Measurements from ENCODE around the gene TMEM9B. TPM values are rescaled to one million over a fixed set of nuclear protein-coding genes. Genes with fewer than 3 reads are reported as not detected.
A peak's percentile ranks its signal among the peaks of the same experiment; 100 is the strongest.
"Not testable (repeated sequence)": the region's sequence is repeated elsewhere in the genome, so short reads cannot be mapped to it uniquely, and the experiment has no call there.

TMEM9B gene
- total RNA-seq (38.7 TPM), polyA plus RNA-seq (100 to 1,000 TPM; 105 to 147 (median 120) TPM)

DNA sequence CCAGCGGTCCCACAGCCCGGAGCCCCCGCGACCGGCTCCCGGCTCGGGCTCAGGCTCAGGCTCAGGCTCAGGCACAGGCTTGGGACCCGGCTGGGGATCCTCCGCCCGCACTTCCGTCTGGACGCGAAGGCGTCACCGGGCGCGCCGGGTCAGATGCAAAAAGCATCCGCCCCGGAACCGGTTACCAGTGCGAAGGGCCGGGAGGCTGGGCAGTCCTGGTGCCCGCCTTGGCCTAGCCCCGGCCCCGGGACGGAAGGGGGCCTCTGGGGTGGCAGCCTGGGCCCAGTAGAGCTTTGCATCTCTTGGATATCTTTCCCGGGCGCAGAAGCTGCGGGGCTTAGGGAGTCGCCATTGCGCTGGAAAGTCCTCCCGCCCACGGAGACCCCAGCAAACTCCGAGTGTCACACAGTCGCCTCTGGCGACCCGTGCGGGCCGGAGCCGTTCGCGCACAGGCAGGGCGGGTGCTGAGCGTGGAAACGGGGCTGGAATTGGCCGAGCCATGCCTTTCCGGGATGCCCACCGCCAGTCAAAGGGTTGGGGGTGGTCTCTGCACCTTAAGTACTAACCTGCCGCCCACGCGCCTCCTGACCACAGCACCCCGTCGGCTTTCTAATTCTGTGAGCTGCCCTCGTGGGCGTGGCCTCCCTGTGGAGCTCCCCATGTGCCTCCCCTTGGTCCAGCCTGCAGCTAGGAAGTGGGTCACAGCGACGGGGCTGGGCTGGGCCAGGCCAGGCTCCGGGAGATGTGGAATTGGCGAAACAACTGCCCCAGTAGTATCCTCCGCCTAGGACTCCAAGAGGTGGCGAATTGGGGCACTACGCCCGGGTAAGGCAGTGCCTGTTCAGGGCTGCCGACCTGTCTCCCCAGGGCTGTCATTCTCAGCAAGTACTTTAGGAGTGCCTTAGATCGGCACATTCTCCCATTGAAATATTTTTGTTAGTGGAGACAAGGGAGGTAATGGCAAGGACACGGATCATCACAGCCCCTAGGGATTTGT lies at the start of gene TMEM9B:
Gene TMEM9B (minus strand): TSS at position 119 of the 997 bp plus-strand sequence. CDS start 129 bp downstream, outside the sequence.
- Histone ChIP-seq H3K36me3 (ENCODE audit: control insufficient read depth, insufficient read depth, low read length) (no peaks in the 10 kb centered on the region), H3K9me3 (ENCODE audit: control insufficient read depth in 2 of 2, low read length in 2 of 2) (no peaks in the 10 kb centered on the region), H3K27me3 (ENCODE audit: control insufficient read depth, insufficient read depth, low read length) (no peaks in the 10 kb centered on the region), H3K27ac (ENCODE audit: insufficient read depth, low read length, poor library complexity, severe bottlenecking) (peak within 1 kb of the TSS; percentile 82), H3K4me3 (ENCODE audit: low read depth, low read length) (peak within 1 kb of the TSS; percentile 78), H3K4me1 (ENCODE audit: control insufficient read depth, insufficient read depth, low read length, poor library complexity, severe bottlenecking) (peaks cover 27% of the 10 kb centered on the region)
- ATAC-seq (ENCODE audit: low read depth in 2 of 2) (peak; percentile 88), DNase-seq (peak; percentile 65 to 93 (median 79))
- Mint-ChIP-seq H3K27ac (peak within 1 kb of the TSS; percentile 97 to 99 (median 99)), H3K4me3 (peak within 1 kb of the TSS; percentile 95 to 99 (median 98)), H3K9me3 (no peaks in the 10 kb centered on the region), H3K36me3 (peaks cover 9% of the 10 kb centered on the region), H3K4me1 (peaks cover 15 to 36% (median 26%) of the 10 kb centered on the region in 4 donors), H3K27me3 (no peaks in the 10 kb centered on the region)

DNA sequence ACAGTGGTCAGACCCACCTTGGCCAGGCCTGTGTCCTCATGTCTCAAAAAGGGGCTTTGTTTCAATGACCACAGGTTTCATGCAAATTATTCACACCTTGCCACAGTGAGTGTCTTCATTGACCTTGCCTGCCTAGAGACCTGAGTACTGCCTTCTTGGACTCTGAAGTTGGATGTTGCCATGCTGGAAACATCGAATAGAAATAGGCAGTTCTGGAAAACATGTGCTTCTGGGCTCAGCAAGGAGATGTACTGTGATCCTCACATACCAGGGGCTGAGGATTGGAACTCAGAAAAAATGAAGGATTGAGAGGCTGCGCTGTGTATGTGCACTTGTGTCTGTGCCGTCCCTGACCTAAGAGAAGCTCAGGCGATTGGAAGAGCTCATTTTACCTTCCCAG lies 49.1 kb upstream of the TMEM9B start:
- peaks cover 28% of the 10 kb centered on the region for H3K27me3 Mint-ChIP-seq
- no peak overlapping the region for H3K4me3 ChIP-seq (ENCODE audit: low read depth, low read length)
- peaks cover 0 to 5% (median under 1%) of the 10 kb centered on the region in 4 donors for H3K4me1 Mint-ChIP-seq
- no peak for DNase-seq
- H3K4me1 ChIP-seq (ENCODE audit: control insufficient read depth, insufficient read depth, low read length, poor library complexity, severe bottlenecking): no peaks in the 10 kb centered on the region
- no peak overlapping the region for H3K4me3 Mint-ChIP-seq
- H3K27ac ChIP-seq (ENCODE audit: insufficient read depth, low read length, poor library complexity, severe bottlenecking): no peak overlapping the region
- peaks cover 0 to 3% (median 0%) of the 10 kb centered on the region in 7 donors for H3K9me3 Mint-ChIP-seq
- peaks cover 8% of the 10 kb centered on the region for H3K27me3 ChIP-seq (ENCODE audit: control insufficient read depth, insufficient read depth, low read length)
- no peak overlapping the region for H3K27ac Mint-ChIP-seq
- no peaks in the 10 kb centered on the region for H3K9me3 ChIP-seq (ENCODE audit: control insufficient read depth in 2 of 2, low read length in 2 of 2)
- no peaks in the 10 kb centered on the region for H3K36me3 ChIP-seq (ENCODE audit: control insufficient read depth, insufficient read depth, low read length)
- ATAC-seq (ENCODE audit: low read depth in 2 of 2): no peak
- H3K36me3 Mint-ChIP-seq: no peaks in the 10 kb centered on the region

DNA sequence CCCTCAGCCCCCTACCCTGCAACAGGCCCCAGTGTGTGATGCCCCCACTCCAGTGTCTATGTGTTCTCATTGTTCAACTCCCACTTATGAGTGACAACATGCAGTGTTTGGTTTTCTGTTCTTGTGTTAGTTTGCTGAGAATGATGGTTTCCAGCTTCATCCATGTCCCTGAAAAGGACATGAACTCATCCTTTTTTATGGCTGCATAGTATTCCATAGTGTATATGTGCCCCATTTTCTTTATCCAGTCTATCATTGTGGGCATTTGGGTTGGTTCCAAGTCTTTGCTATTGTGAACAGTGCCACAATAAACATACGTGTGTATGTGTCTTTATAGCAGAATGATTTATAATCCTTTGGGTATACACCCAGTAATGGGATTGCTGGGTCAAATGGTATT lies 45.3 kb upstream of the TMEM9B start:
- H3K36me3 ChIP-seq (ENCODE audit: control insufficient read depth, insufficient read depth, low read length); H3K4me1 ChIP-seq (ENCODE audit: control insufficient read depth, insufficient read depth, low read length, poor library complexity, severe bottlenecking); H3K36me3 Mint-ChIP-seq; ATAC-seq (ENCODE audit: low read depth in 2 of 2); H3K4me1 Mint-ChIP-seq; H3K9me3 Mint-ChIP-seq; H3K4me3 ChIP-seq (ENCODE audit: low read depth, low read length); H3K9me3 ChIP-seq (ENCODE audit: control insufficient read depth in 2 of 2, low read length in 2 of 2); H3K4me3 Mint-ChIP-seq; H3K27ac Mint-ChIP-seq; DNase-seq; H3K27ac ChIP-seq (ENCODE audit: insufficient read depth, low read length, poor library complexity, severe bottlenecking): not testable (repeated sequence)
- H3K27me3 Mint-ChIP-seq: peaks cover 64% of the 10 kb centered on the region
- H3K27me3 ChIP-seq (ENCODE audit: control insufficient read depth, insufficient read depth, low read length): peaks cover 25% of the 10 kb centered on the region

DNA sequence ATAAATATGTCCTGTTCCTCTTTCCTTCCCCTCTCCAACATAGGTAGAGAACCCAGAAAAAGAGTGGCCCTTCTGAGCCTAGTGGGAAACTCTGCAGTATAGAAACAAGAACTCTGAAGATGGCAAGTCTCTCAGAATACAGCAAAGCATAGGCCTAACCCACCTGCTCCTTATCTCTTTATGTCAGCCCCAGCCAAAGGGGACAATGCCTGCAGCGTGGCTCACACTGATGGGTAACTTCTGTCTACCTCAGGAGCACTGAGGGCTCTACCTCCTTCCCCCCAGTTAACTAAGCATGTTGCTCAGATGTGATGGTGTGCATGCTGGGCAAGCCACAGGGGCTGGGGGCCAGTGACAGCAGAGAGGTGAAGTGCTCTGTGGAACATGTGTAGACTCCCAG lies 44.4 kb upstream of the TMEM9B start:
- Mint-ChIP-seq H3K27me3 (peaks cover 64% of the 10 kb centered on the region), H3K27ac (no peak overlapping the region)
- no peak for ATAC-seq (ENCODE audit: low read depth in 2 of 2)

DNA sequence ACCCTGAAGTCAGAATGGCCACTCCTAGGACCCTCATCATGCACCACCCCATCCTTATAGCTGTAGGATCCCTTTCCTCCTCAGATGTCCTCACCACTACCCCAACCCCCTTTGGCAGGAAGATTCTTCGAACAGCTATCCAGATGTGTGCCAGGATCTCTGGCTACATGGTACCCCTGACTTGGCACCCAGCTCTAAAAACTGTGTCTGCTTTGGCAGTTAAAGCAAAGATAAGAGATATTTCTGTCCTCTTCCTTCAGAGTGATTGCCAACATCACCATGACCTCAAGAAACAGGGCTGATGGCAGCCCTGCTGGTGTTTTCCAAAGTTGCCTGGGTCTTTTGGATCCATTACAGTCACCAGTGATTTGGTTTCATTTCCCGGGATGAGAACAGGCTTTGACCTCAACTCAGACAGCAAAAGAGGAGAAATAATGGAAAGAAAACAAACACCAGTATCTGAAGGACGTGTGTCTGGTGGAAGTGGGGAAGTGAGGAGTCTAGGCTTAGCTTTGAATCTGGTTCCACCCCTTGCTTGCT lies 43.8 kb upstream of the TMEM9B start:
- no peaks in the 10 kb centered on the region for H3K36me3 Mint-ChIP-seq
- no peak overlapping the region for H3K4me3 Mint-ChIP-seq
- H3K27ac Mint-ChIP-seq: no peak overlapping the region
- Histone ChIP-seq H3K9me3 (ENCODE audit: control insufficient read depth in 2 of 2, low read length in 2 of 2) (no peaks in the 10 kb centered on the region), H3K27ac (ENCODE audit: insufficient read depth, low read length, poor library complexity, severe bottlenecking) (no peak overlapping the region), H3K4me3 (ENCODE audit: low read depth, low read length) (no peak overlapping the region), H3K27me3 (ENCODE audit: control insufficient read depth, insufficient read depth, low read length) (peaks cover 23% of the 10 kb centered on the region), H3K4me1 (ENCODE audit: control insufficient read depth, insufficient read depth, low read length, poor library complexity, severe bottlenecking) (peaks cover 16% of the 10 kb centered on the region), H3K36me3 (ENCODE audit: control insufficient read depth, insufficient read depth, low read length) (no peaks in the 10 kb centered on the region)
- peaks cover 0 to 5% (median 0%) of the 10 kb centered on the region in 7 donors for H3K9me3 Mint-ChIP-seq
- DNase-seq: no peak
- peaks cover 66% of the 10 kb centered on the region for H3K27me3 Mint-ChIP-seq
- H3K4me1 Mint-ChIP-seq: peaks cover 0 to 14% (median 7%) of the 10 kb centered on the region in 4 donors
- no peak for ATAC-seq (ENCODE audit: low read depth in 2 of 2)

More for the DNA sequence above, 44.4 kb upstream of the TMEM9B start:
- Histone ChIP-seq H3K4me3 (ENCODE audit: low read depth, low read length) (no peak overlapping the region), H3K9me3 (ENCODE audit: control insufficient read depth in 2 of 2, low read length in 2 of 2) (no peaks in the 10 kb centered on the region), H3K4me1 (ENCODE audit: control insufficient read depth, insufficient read depth, low read length, poor library complexity, severe bottlenecking) (peaks cover 11% of the 10 kb centered on the region), H3K27me3 (ENCODE audit: control insufficient read depth, insufficient read depth, low read length) (peaks cover 25% of the 10 kb centered on the region), H3K36me3 (ENCODE audit: control insufficient read depth, insufficient read depth, low read length) (no peaks in the 10 kb centered on the region), H3K27ac (ENCODE audit: insufficient read depth, low read length, poor library complexity, severe bottlenecking) (no peak overlapping the region)
- H3K4me3 Mint-ChIP-seq: no peak overlapping the region
- H3K4me1 Mint-ChIP-seq: peaks cover 0 to 10% (median 6%) of the 10 kb centered on the region in 4 donors
- H3K36me3 Mint-ChIP-seq: no peaks in the 10 kb centered on the region
- peaks cover 0 to 3% (median 0%) of the 10 kb centered on the region in 7 donors for H3K9me3 Mint-ChIP-seq
- no peak for DNase-seq

DNA sequence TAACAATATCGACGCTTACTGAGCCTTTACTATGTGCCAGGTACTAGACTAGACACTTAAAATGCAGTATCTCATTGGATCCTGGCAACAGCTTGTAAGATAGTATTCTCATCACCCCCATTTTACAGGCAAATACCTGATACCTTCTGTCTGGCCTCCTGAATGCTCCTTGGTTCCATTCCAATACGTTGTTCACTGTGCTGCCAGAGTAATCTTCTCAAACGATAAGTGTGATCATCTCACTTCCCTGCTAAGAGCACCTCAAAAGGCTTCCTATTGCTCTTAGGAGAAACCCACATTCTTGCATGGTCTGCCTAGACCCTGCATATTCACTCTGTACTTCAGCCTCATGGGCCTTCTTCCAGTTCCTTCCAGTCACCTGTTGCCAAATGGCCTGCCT lies 40.8 kb upstream of the TMEM9B start:
- Histone ChIP-seq H3K4me1 (ENCODE audit: control insufficient read depth, insufficient read depth, low read length, poor library complexity, severe bottlenecking) (peaks cover 20% of the 10 kb centered on the region), H3K36me3 (ENCODE audit: control insufficient read depth, insufficient read depth, low read length) (no peaks in the 10 kb centered on the region), H3K27ac (ENCODE audit: insufficient read depth, low read length, poor library complexity, severe bottlenecking) (no peak overlapping the region), H3K9me3 (ENCODE audit: control insufficient read depth in 2 of 2, low read length in 2 of 2) (no peaks in the 10 kb centered on the region), H3K27me3 (ENCODE audit: control insufficient read depth, insufficient read depth, low read length) (peaks cover 48% of the 10 kb centered on the region), H3K4me3 (ENCODE audit: low read depth, low read length) (no peak overlapping the region)
- Mint-ChIP-seq H3K27me3 (peaks cover 75% of the 10 kb centered on the region), H3K4me1 (peaks cover 0 to 22% (median 7%) of the 10 kb centered on the region in 4 donors), H3K9me3 (peaks cover 0 to 5% (median 0%) of the 10 kb centered on the region in 7 donors), H3K27ac (no peak overlapping the region), H3K36me3 (no peaks in the 10 kb centered on the region), H3K4me3 (peak overlapping the region; percentile 66 to 84 (median 75))
- no peak for ATAC-seq (ENCODE audit: low read depth in 2 of 2)
- no peak for DNase-seq

DNA sequence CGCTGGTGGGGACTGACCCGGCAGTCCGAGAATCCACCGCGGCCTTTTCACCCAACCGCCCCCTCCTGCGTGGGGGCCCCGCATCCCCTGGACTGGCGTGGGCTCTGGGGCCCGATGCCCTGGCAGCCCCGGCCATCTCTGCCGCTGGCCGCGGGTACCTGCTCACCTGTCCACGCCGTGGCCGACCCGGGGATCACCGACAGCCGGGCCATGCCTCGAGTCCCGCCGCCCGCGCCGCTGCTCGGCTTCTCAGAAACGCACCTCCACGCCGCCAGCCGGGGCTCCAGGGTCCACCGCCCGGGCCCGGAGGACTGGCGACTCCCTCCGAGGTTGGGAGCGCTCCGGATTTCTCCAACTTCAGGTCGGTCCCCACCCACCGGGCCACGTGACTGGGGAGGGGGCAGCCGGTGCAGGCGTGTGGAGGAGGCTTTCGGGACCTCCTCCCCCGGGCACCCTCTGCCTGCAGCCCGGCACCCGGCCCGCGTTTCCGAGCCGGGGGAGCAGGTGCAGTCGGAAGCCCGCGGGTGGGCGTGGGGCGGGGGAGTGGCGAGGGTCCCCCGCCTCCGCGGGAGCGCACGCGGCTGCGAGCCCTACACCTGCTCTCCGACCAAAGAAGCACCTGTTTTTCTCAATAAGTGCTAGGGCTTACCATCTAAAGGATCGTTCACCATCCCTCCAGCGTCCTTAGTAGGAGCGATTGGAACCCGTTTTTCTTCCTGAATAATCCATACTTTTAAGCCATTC lies 40.1 kb upstream of the TMEM9B start:
- Histone ChIP-seq H3K36me3 (ENCODE audit: control insufficient read depth, insufficient read depth, low read length) (no peaks in the 10 kb centered on the region), H3K4me3 (ENCODE audit: low read depth, low read length) (no peak overlapping the region), H3K9me3 (ENCODE audit: control insufficient read depth in 2 of 2, low read length in 2 of 2) (no peaks in the 10 kb centered on the region), H3K27me3 (ENCODE audit: control insufficient read depth, insufficient read depth, low read length) (peaks cover 55% of the 10 kb centered on the region), H3K4me1 (ENCODE audit: control insufficient read depth, insufficient read depth, low read length, poor library complexity, severe bottlenecking) (peaks cover 20% of the 10 kb centered on the region), H3K27ac (ENCODE audit: insufficient read depth, low read length, poor library complexity, severe bottlenecking) (no peak overlapping the region)
- no peak overlapping the region for H3K27ac Mint-ChIP-seq
- H3K9me3 Mint-ChIP-seq: peaks cover 0 to 5% (median 0%) of the 10 kb centered on the region in 7 donors
- peaks cover 0 to 22% (median 7%) of the 10 kb centered on the region in 4 donors for H3K4me1 Mint-ChIP-seq
- peaks cover 75% of the 10 kb centered on the region for H3K27me3 Mint-ChIP-seq
- H3K36me3 Mint-ChIP-seq: no peaks in the 10 kb centered on the region
- ATAC-seq (ENCODE audit: low read depth in 2 of 2) (no peak), DNase-seq (peak in 2 of 3 donors; percentile 22 to 23)
- peak overlapping the region; percentile 66 to 84 (median 75) for H3K4me3 Mint-ChIP-seq
